ENCODE results near the gene CCT2. TPM values are rescaled to one million over a fixed set of nuclear protein-coding genes. Genes with fewer than 3 reads are reported as not detected.
A peak's percentile ranks its signal among the peaks of the same experiment; 100 is the strongest.

The CCT2 gene
- total and polyA plus RNA-seq, 9 of the 15 experiments (the other 6 are each of a cell fraction or from before 2014, with no cell fraction given) = 341 to 738 (median 490) TPM

GRCh38 chr12:69623970-69624369 lies 38.7 kb downstream of the CCT2 start (continued):
- TF ChIP-seq, protein P1, sequence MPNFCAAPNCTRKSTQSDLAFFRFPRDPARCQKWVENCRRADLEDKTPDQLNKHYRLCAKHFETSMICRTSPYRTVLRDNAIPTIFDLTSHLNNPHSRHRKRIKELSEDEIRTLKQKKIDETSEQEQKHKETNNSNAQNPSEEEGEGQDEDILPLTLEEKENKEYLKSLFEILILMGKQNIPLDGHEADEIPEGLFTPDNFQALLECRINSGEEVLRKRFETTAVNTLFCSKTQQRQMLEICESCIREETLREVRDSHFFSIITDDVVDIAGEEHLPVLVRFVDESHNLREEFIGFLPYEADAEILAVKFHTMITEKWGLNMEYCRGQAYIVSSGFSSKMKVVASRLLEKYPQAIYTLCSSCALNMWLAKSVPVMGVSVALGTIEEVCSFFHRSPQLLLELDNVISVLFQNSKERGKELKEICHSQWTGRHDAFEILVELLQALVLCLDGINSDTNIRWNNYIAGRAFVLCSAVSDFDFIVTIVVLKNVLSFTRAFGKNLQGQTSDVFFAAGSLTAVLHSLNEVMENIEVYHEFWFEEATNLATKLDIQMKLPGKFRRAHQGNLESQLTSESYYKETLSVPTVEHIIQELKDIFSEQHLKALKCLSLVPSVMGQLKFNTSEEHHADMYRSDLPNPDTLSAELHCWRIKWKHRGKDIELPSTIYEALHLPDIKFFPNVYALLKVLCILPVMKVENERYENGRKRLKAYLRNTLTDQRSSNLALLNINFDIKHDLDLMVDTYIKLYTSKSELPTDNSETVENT (CRISPR knock-in tag; IDR thresholded peaks at IDR 0.05) = peak; percentile 51; the same call in 1 of the 2 replicates
- peak; percentile 84 for TF ChIP-seq ZKSCAN1 (IDR thresholded peaks at IDR 0.05; ENCODE audit: low read depth, low read length)
- no peak; the same call in 1 of the 2 replicates for TF ChIP-seq FOXJ2 (tag; IDR thresholded peaks at IDR 0.05)
- peak; percentile 95 for TF ChIP-seq EP300 (IDR thresholded peaks at IDR 0.05; ENCODE audit: low read length)
- peak; percentile 98 for TF ChIP-seq ZNF644 (tag; IDR thresholded peaks at IDR 0.05; ENCODE audit: low read depth)
- peak; percentile 78 for TF ChIP-seq ZNF24 (IDR thresholded peaks at IDR 0.05)
- TF ChIP-seq NFE2 (IDR thresholded peaks at IDR 0.05; ENCODE audit: low read depth) = peak; percentile 69
- TF ChIP-seq TEAD1 (CRISPR knock-in tag; IDR thresholded peaks at IDR 0.05) = peak; percentile 81 to 87; a peak in 3 of 4 replicates
- peak; percentile 99 for TF ChIP-seq ZNF589 (CRISPR knock-in tag; IDR thresholded peaks at IDR 0.05; ENCODE audit: low read depth)
- TF ChIP-seq STAT5A (IDR thresholded peaks at IDR 0.05; ENCODE audit: borderline replicate concordance, low read length) = peak; percentile 98
- TF ChIP-seq, protein P2, sequence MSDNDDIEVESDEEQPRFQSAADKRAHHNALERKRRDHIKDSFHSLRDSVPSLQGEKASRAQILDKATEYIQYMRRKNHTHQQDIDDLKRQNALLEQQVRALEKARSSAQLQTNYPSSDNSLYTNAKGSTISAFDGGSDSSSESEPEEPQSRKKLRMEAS (CRISPR knock-in tag; IDR thresholded peaks at IDR 0.05) = peak; percentile 91
- TF ChIP-seq GTF2E2 (tag; IDR thresholded peaks at IDR 0.05) = no peak
- peak; percentile 72; the same call in 1 of the 2 replicates for TF ChIP-seq BACH1 (tag; IDR thresholded peaks at IDR 0.05)
- peak; percentile 70 for TF ChIP-seq MYC (IDR thresholded peaks at IDR 0.05; ENCODE audit: low read depth, low read length)
- TF ChIP-seq MYC (CRISPR knock-in tag; IDR thresholded peaks at IDR 0.05; ENCODE audit: borderline replicate concordance, low read depth) = no peak
- peak; percentile 97 for TF ChIP-seq CTBP1 (IDR thresholded peaks at IDR 0.05; ENCODE audit: borderline replicate concordance)
- TF ChIP-seq TAF1 (IDR thresholded peaks at IDR 0.05; ENCODE audit: control insufficient read depth, extremely low read depth, insufficient read depth, low read length, severe bottlenecking) = peak; percentile 74
- peak; percentile 90 for TF ChIP-seq HNRNPLL (IDR thresholded peaks at IDR 0.05; ENCODE audit: low read depth, low read length, poor library complexity, severe bottlenecking)
- no peak for TF ChIP-seq SAFB (IDR thresholded peaks at IDR 0.05; ENCODE audit: borderline replicate concordance, low read depth, low read length)
- peak; percentile 98 to 99 for TF ChIP-seq KDM1A (IDR thresholded peaks at IDR 0.05)
- no peak for TF ChIP-seq THAP7 (CRISPR knock-in tag; IDR thresholded peaks at IDR 0.05)
- TF ChIP-seq PKNOX1 (IDR thresholded peaks at IDR 0.05) = peak; percentile 32; the same call in 1 of the 2 replicates
- TF ChIP-seq ZBED1 (IDR thresholded peaks at IDR 0.05) = peak; percentile 97
- TF ChIP-seq, protein P3, sequence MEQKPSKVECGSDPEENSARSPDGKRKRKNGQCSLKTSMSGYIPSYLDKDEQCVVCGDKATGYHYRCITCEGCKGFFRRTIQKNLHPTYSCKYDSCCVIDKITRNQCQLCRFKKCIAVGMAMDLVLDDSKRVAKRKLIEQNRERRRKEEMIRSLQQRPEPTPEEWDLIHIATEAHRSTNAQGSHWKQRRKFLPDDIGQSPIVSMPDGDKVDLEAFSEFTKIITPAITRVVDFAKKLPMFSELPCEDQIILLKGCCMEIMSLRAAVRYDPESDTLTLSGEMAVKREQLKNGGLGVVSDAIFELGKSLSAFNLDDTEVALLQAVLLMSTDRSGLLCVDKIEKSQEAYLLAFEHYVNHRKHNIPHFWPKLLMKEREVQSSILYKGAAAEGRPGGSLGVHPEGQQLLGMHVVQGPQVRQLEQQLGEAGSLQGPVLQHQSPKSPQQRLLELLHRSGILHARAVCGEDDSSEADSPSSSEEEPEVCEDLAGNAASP (IDR thresholded peaks at IDR 0.05) = no peak
